ENCODE measurements around the gene LAMA5.

DNA sequence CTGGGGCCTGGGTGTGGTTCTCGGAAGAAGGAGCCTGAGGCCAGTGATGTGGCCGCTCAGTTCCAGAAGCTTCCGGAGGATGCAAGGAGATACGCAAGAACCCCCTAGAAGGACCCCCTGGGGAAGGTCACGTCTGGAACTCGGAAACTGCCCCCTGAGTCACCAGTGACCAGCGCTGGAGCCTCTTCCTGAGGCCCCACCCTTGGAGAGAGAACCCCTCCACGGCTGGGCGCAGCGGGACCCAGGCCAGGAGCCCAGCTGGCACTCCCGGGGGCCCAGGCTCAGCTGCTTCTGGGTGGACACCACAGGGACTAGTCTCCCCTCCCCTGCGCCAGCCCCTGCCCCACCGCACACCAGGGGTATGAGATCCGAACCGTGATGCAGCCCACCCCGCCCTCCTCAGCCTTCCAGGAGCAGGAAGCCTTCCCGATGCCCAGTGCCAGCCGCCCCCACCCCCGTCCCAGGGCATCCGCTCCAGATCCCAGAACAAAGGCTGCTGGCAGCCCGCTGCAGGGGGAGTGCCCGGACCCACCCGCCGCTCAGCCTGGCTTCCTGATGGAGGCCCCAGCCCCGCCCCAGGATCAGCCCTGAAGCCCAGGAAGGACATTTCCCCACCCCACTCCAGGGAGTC lies 7.5 kb downstream of the LAMA5 start:
- TF ChIP-seq, protein P1, sequence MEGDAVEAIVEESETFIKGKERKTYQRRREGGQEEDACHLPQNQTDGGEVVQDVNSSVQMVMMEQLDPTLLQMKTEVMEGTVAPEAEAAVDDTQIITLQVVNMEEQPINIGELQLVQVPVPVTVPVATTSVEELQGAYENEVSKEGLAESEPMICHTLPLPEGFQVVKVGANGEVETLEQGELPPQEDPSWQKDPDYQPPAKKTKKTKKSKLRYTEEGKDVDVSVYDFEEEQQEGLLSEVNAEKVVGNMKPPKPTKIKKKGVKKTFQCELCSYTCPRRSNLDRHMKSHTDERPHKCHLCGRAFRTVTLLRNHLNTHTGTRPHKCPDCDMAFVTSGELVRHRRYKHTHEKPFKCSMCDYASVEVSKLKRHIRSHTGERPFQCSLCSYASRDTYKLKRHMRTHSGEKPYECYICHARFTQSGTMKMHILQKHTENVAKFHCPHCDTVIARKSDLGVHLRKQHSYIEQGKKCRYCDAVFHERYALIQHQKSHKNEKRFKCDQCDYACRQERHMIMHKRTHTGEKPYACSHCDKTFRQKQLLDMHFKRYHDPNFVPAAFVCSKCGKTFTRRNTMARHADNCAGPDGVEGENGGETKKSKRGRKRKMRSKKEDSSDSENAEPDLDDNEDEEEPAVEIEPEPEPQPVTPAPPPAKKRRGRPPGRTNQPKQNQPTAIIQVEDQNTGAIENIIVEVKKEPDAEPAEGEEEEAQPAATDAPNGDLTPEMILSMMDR (IDR thresholded peaks at IDR 0.05 in 4 of 5, conservative IDR thresholded peaks at IDR 0.05 in 1 of 5) = no peak
- TF ChIP-seq POLR2A (IDR thresholded peaks at IDR 0.05) = no peak

Measured in gastrocnemius medialis (tissue), 4 donors.